NOMO-1 treated with DMSO at 0.1 percent for 48 hours (cell line): ENCODE data around the gene AUP1.
"Not testable (repeated sequence)": the region's sequence is repeated elsewhere in the genome, so short reads cannot be mapped to it uniquely, and the experiment has no call there.

Experiments used
- DNase-seq: peaks from one replicate; lab custom pipeline; 2025; ENCODE audit not compliant: unreplicated experiment; lab: John Stamatoyannopoulos, UW

Gene AUP1

DNA sequence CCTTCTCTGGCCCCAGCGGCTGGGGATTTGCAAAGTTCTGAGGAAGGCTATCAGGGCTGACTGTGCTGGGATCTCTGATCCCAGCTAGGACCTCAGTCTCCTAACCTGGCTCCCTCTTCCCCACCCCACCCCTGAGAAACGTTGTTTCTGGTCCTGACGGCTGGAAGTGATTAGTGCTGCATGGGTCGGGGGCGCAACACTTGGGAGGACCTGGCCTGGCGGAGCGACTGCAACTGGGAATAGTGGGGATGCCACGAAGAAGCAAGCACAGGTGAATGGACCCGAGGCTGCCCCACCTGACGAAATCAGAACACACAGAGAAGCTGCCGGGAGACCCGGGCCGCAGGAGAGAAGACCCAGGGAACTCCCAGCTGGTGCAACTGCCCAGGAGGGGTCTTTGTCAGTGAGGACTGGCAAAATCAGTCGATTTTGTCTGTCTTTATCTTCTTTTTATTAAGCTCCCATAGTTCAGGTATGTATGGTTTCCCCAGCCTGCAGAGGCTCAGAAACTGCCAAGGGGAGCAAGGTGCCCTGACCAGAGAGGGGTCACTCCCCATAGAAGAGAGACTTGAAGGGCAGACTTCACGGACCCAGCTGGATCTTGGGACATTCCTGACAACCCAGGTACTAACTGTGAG, 29.4 kb downstream of the AUP1 start:
- DNase-seq = no peak

DNA sequence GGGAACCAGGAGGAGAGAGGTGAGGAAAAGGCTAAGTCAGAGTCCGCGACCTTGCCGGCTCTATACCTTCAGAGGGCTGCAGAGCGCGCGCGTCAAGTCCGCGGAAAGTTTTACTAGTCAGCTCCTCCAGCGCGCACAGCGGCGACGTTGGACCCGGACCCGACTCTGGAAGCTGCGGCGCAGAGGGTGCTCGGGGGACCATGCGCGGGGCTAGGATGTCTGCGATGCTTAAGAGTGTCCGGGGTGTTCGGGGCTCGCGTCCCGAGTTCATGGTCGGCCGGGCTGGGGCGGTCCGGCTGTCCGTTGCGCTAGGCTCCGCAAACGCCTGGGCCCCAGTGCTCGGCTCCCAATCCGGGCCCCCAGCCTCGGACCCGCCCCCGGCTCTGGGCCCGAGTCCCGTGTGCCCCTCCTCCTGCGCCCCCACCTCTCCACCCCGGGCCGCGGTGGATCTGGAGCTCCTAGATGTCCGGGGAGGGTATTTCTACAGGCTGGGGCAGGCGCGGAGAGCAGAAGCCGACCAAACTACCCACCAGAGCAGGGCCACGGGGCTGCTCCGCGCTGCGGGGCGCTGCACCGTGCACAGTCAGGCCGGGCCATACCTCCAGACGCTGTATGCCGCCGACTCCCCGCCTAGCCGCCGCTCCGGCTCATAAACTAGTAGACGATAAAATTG, 30.1 kb downstream of the AUP1 start, which contains the start of gene LBX2:
Gene LBX2, minus strand, starts transcription at position 337 of the 673 bp plus-strand sequence. Its CDS starts 66 bp downstream, at position 271.
- DNase-seq = no peak

GRCh38 chr2:74498500-74499266, 30.8 kb downstream of the AUP1 start:
- peak; percentile 16 for DNase-seq

DNA sequence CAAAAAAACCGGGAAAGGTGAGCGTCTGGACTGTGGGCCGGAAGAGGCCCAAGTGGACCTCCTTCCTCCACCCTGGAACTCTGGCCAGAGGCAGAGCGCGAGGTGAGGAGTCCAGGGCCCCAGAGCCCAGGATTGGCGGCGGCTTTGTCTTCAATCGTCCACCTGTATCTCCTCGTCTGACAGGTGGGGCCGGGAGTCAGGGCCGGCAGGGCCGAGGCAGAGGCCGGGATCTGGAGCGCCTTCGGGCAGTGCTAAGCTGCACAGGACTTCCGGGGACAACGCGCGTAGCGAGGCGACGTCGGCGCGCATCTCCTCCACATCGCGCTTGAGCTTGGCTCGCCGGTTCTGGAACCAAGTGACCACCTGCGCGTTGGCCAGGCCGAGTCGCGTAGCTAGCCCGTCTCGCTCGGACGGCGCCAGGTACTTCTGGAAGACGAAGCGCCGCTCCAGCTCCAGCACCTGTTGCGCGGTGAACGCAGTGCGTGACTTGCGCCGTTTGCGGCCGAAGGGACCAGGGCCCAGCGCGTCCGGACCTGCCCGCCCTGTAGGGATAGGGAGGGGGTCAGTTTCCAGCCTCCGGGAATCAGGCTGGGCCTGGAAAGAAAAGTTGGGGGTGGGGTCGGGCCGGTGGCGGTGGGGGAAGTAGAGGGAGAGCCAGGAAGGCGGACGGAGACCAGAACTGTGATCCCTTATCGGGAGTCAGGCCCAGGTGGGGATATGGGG, 31.6 kb downstream of the AUP1 start:
- no peak for DNase-seq

GRCh38 chr2:74496997-74497776, 32.3 kb downstream of the AUP1 start:
- DNase-seq = no peak

DNA sequence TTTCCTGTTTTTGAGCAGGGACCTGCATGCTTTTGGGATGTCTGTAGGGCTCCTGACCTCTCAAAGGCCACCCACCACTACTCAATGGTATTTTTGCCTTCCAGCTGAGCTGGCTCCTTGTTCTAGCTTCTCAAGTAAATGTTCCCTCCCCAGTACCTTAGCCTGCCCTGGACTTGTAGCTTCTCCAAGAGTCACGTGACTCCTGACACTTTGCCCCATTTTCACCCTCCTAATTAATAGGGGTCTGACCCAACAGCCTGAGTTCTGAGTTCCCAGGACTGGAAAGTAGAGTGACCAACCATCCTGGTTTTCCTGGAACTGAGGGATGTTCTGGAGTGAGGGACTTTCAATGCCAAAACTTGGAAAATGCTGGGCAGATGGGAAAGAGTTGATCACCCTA, 34.1 kb downstream of the AUP1 start:
- no peak for DNase-seq

DNA sequence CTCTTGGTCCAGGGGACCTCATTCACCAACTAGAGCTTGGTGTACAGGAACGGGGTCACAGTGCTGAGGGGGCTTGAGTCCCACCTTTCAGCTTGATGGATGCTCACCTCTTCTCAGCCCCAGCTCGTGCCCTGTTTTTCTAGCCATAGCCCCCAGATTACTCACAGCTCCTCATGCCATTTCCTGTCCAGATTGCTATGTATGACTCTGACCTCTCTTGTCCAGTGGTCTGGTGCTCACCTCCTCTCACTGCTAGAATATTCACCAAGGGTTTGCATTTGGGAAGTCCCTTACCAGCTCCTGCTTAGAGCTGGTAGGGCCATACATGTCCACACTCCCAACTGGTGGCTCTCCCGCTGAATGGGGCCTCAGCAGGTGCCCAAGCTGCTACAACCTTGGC, 36.0 kb downstream of the AUP1 start:
- no peak for DNase-seq

GRCh38 chr2:74491648-74492544, 37.6 kb downstream of the AUP1 start:
- DNase-seq = no peak

DNA sequence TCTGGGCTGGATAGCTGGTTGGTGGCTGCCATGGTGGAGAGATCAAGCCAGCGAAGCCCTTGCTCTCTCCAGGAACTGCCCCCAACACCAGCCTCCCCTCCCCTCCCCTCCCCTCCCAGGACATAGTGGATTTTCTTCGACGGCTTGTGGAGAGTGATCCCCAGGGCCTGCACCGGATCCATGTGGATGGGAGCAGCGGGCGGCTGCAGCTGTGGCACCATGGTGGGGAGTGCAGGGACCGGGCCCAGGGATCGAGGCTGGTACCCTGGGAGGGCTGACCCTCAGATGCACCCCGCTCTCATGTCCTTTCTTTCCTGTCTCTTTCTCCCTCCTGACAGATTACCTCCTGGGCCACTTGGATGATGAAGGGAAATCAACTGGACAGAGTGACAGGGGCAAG, 39.6 kb downstream of the AUP1 start:
- no peak for DNase-seq

GRCh38 chr2:74488643-74489481, 40.6 kb downstream of the AUP1 start:
- DNase-seq = no peak

- DNase-seq = no peak
These were observed 43.4 kb downstream of the AUP1 start for GRCh38 chr2:74486141-74486540.

DNA sequence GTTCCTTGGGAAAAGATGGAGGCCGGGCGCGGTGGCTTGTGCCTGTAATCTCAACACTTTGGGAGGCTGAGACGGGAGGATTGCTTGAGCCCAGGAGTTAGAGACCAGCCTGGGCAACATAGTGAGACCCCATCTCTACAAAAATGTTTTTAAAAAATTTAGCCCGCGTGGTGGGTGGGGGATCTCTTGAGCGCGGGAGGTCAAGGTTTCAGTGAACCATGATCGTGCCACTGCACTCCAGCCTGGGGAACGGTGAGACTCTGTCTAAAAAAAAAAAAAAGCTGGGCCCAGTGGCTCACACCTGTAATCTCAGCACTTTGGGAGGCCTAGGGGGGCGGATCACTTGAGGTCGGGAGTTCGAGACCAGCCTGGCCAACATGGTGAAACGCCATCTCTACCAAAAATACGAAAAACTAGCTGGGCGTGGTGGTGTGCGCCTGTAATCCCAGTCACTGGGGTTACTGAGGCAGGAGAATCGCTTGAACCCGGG, 45.8 kb downstream of the AUP1 start:
- DNase-seq = not testable (repeated sequence)

- DNase-seq = peak; percentile 96
These were observed 46.5 kb downstream of the AUP1 start, which contains the start of the genes CCDC142 and TTC31 for GRCh38 chr2:74482801-74483674. Gene CCDC142 (minus strand): TSS chr2:74482998. CDS start chr2:74482837, 161 bp downstream. Gene TTC31 (plus strand): TSS chr2:74483081. CDS start chr2:74483096, 15 bp downstream.

DNA sequence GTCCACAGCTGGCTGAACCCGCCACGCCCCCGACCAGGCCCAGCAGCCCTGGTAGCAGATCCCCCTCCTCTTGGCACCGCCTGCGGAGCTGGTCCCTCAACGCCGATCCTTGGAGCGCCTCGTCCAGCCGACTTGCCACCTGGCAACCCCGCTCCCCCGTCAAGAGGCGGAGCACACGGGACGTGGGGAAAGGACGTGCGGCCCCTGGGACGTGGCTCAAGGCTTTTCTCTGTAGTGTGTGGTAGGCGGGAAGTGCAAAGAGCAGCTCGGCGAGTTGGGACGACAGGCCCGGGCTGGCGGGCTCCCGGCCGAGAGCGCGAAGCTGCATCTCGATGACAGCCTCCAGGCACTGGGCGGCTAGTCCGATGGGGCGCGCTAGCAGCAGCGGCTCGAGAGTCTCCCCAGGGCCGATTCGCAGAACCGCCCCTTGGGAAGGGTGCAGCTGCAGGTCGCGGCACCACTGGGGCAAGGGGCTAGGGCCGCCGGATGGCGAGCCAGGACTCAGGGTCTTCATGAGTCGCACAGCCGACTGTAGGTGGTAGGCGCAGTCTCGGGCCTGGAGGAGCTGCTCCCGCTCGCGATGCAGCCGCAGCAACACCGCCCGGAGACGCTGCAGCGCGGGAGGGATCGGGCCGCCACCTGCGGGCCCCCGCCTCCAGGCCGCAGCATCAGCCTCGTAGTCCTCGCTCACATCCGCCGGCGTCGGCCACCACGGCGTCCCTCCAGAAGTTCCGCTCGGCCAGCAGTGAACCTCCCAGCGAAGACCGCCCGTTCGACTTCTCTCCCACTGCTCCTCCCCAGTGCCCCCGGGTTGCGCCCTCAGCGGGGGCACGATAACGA, 47.3 kb downstream of the AUP1 start:
- DNase-seq = peak; percentile 71

- no peak for DNase-seq
These were observed 48.1 kb downstream of the AUP1 start for GRCh38 chr2:74481431-74481830.
